Central memory CD4-positive, alpha-beta T cell (primary cell): Measurements from ENCODE around the gene FAM110D.
A peak's percentile ranks its signal among the peaks of the same experiment; 100 is the strongest.

Experiments used
- DNase-seq: peaks from one replicate; pipeline ENCODE4 v3.0.0; 2022
- total RNA-seq, 3 experiments: gene quantifications; one replicate each; lab custom pipeline; 2026; lab: John Stamatoyannopoulos, UW

The FAM110D gene
- 0 to 0.04 (median 0) reads per million in 3 experiments for total RNA-seq

DNA sequence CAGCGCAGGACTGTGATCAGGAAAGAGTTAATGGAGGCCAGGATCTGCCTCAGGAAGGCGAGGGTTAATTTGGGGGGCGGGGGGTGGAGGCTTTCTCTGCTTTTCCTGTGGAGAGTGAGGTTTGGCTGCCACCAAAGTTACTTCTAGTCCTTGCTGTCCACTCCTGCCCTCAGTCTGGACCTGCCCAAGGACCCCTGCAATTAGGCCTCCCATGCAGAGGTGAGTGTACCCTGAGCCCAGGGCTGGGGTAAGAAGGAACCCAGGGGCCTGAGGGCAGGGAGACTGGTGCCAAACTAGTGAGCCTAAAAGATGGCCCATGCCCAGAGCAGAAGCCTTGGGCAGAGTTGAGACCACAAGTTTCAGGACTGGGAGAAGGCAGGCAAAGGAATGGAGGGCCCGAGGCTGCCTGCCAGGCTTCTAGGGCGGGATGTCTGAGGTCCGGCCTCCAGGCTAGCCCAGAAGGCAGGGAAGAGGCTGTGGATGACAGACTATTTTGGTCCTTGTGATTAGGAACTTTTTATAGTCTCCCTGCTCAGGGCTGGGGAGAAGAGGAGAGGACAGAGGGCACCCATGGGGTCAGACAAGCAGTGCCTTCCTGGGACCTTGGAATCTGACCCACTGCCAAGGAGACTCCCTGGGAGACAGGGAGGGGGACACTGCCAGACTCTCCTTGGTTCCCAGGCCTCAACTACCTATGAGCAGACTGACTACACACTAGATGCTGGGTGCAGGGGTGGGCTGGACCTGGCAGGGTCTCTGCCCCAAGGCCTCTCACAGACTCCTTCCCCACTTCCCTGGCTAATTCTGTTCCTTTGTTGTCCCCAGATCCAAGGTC is at the start of gene FAM110D:
FAM110D (plus strand) TSS at position 172 of the 835 bp plus-strand sequence. CDS start 2,213 bp downstream, outside the sequence.
- no peak for DNase-seq

DNA sequence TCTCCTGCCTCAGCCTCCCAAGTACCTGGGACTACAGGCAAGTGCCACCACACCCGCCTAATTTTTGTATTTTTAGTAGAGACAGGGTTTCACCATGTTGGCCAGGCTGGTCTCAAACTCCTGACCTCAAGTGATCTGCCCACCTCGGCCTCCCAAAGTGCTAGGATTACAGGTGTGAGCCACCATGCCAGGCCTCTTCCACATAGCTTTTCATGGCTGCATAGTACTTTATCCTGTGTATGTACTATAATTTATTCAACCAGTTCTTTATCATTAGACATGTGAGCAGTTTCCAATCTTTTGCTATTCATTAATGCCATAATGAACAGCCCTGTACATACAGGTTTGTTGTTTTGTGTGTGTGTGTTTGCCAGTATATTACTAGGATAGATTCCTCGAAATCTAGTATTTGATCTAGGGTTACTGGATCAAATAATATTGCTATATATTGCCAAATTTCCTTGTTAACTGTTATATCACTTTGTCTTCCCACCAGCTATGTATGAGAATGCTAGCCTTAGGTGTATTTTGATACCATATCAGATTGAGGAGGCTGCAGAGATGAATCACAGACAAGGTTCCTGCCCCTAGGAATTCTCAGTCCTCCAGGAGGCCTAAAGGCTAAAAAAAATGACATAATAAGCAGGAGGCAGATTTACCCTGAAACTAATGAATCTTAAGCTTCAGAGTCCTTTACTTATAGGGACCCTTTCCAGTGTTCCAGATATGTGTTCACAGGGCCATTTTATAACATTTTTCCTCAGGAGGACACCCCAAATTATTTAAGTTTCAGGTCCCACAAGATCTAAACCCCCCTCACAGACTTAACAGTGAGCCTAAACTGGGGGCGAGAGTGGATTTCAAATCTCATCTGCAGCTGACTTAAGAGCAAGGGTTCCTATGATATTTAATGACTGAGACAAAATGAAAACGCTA is 49.4 kb upstream of the FAM110D start:
- DNase-seq = no peak

DNA sequence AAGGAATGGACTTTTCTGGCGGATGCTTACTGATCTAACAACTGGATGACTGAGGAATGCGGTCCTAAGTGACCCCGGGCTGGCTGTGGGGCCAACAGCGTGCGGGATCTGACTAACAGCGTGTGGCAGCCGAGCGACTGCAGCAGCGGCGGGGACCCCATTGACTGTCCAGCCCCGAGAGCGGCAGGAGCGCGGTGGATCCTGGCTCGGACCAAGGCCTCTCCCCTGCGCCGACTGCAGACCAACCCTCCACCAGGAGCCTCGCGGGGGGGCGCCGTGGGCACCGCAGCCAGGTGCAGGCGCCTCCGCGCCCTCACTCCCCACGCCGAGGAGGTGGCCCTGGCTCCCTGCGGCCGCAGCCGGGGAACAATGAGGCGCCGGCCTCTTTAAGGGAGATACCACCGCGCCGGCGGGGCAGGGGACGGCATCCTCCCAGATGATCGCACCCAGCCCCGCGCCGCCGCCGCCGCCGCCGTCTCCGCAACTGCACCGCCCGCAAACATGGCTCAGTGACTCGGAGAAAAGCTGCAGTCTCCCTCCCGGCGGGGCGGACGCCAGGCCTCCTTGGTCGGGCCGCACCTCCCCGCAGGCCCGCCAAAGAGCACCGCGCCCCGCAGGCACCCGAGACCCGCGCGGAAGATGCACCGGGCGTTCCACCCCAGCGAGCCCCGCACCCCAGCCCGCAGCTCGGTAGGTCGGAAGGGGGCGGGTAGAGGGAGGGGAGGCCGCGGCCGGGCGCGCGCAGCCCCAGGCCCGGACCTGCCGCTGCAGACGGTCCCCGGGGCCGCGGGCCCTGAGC is 47.9 kb upstream of the FAM110D start:
- DNase-seq = peak; percentile 77

DNA sequence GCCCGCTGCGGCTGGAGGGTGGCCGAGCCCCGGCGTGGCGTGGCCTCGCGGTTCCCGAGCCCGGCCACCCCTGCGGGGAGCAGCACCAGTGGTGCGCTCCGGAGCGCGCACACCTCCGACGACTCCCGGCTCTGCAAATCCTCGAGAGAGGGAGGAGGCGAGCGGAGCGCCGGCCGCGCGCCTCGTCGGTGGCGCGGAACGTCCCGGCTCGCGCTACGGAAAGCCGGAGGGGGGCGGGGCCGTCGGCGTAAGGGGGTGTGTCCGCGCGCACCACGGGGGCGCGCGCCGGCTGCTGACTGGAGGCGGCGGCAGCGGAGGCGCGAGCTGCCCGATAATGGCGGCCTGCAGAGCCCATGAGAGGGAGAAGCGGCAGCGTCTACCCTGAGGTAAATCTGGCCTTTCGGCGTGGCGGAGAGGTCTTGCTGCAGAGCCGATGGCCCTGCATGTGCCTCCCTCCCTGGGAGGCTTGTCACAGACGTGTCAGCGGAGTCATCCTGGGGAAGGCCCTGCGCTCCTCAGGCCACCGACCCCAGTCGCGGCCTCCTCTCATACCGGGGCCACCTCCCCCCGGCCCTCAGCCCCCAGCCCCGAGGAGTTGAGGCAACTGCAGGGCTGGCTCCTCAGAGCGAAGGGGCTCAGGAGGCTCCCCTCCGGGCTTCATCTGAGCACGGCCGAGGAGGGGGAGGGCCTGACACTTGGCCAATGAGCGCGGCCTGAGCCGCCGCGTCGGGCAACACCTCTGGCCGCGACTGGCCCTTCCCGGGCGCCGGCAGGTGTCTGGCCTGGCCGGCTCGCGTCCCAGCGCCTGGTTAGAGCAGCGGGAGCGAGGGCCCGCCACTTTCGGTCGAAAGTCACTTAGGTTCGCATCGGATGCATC is 47.1 kb upstream of the FAM110D start, which contains the start of gene PDIK1L:
PDIK1L (plus strand) TSS at position 295 of the 877 bp plus-strand sequence. CDS start 2,485 bp downstream, outside the sequence.
- peak; percentile 93 for DNase-seq

DNA sequence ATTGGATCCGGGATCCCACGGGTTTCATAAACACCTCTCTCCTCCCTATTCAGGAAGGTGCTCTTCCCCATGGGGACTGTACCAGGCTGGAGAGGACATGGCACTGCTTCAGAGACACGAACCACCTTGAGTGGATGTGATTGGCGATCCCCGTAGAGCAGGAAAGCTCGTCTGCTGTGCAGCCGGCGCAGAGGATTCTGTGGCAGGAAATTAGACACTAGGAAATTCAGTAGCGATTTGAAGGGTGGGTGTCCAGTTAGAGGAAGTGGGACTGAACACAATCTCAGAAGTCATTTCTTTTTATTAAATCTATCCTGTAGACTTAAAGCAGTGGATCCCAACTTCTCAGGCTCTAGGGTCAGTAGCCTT is 46.5 kb upstream of the FAM110D start:
- DNase-seq = no peak

DNA sequence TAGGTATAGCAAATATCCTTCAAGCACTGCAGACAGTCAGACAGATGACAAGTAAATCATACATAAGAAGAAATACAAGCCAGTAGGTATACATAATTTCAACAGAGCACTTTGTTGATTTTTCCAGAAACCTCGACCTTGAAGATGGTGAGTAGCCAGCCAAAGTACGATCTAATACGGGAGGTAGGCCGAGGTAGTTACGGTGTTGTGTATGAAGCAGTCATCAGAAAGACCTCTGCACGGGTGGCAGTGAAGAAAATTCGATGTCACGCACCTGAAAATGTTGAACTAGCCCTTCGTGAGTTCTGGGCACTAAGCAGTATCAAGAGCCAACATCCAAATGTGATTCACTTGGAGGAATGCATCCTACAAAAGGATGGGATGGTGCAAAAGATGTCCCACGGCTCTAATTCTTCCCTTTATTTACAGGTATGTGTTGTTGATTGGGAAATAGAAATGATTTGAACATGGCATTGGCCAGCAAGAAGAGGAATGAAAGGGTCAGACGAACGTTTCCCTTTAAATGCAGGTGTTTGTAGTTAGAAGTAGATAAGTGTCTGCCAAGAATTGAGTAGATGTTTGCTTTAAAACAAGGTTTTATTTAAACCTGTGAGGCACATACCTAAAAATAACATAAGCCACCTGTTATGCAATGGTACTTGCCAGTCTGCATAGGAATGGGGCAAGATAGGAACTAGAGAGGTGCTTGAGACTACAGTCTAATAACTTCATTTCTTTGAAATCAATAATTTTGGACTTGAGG is 44.5 kb upstream of the FAM110D start:
- DNase-seq = no peak

DNA sequence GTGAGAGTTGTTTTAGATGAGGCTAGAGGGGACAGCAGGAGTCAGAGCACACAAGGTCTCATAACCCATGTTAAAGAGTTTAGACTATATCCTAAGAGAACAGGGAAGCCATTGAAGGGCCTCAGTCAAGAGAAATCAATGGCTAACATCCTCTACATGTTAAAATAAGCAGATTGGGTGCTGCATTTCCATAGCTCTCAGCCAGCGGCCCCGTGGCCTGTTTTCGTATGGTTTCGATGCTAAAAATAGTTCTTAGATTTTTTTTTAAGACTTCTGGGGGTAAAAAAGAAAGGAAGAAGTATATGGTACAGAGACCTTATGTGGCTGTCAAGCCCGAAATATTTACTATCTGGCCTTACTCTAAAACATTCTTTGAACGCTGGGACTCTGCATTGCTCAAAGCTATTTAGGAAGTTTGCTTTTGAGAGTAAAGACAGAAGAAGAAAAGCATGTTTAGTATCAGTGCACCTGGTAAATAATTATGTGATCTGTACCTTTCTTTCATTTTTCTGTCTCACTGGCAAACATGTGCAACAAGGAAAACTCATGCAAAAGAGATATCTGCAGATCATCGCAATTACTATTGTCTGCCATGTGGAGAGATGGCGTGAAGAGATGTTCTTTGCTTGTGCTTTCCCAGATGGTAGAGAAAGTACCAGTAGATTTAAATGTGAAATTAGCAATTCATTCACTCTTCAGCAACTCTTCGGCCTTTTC is 38.8 kb upstream of the FAM110D start:
- DNase-seq = no peak

DNA sequence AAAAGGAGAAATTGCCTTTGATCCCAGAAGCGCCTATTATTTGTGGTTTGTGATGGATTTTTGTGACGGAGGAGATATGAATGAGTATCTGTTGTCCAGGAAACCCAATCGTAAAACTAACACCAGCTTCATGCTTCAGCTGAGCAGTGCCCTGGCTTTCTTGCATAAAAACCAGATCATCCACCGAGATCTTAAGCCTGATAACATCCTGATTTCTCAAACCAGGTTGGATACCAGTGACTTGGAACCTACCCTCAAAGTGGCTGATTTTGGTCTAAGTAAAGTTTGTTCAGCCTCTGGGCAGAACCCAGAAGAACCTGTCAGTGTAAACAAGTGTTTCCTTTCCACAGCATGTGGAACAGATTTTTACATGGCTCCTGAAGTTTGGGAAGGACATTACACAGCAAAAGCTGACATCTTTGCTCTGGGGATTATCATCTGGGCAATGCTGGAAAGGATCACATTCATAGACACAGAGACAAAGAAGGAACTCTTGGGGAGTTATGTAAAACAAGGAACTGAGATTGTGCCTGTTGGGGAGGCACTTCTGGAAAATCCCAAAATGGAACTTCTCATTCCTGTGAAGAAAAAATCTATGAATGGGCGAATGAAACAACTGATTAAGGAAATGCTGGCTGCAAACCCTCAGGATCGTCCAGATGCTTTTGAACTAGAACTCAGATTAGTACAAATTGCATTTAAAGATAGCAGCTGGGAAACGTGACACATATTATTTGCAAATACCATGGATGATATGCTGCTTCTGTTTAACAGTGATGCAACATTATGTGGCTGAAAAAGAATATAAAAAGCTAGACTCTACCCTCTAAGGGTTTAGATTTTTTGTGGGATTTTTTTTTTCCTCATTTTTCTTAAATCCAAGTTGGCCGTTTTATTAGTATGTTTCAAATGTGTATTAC is 36.8 kb upstream of the FAM110D start:
- no peak for DNase-seq

DNA sequence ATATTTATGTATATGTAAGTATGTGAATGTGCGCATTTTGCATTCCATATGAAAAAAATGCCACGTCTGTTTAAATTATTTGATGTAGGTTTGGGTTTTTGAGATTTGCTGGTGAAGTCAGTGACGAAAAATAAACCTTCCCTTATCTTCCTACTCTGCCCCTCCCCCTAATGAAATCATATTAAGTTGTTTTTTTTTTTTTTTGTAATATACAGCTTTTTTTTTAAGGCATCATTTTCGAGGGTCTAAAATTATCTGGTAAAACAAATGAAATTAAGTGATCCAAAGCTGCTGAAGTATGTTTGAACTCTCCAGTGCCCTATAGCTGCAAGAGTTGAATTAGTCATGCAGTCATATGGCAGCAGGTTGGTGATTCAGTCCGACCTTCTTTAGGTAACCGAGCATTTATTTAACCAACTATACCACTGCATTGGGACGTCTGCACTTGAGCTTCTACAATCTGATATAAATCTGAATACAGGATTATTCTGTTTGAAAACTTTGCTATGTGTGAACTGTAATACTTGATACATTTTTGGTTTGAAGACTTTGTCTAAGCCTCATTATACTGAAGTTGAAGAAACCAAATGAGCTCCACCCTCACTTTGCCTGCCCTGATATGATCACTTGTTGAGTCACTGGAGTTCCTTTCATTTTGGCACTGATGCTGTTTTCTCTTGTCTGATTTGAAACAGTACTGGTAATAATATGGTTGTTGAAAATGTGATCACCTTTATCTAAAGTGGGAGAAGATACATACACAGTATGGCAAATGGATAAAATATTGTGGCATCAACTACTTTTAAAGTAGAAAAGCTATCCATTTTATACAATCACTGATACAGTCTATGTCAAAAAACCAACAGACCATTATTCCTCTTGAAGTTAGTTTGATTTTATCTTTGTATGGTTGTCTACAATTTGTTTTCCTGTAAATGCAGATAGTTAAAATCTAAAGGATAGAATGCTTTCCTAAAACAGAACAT is 35.6 kb upstream of the FAM110D start:
- DNase-seq = no peak

DNA sequence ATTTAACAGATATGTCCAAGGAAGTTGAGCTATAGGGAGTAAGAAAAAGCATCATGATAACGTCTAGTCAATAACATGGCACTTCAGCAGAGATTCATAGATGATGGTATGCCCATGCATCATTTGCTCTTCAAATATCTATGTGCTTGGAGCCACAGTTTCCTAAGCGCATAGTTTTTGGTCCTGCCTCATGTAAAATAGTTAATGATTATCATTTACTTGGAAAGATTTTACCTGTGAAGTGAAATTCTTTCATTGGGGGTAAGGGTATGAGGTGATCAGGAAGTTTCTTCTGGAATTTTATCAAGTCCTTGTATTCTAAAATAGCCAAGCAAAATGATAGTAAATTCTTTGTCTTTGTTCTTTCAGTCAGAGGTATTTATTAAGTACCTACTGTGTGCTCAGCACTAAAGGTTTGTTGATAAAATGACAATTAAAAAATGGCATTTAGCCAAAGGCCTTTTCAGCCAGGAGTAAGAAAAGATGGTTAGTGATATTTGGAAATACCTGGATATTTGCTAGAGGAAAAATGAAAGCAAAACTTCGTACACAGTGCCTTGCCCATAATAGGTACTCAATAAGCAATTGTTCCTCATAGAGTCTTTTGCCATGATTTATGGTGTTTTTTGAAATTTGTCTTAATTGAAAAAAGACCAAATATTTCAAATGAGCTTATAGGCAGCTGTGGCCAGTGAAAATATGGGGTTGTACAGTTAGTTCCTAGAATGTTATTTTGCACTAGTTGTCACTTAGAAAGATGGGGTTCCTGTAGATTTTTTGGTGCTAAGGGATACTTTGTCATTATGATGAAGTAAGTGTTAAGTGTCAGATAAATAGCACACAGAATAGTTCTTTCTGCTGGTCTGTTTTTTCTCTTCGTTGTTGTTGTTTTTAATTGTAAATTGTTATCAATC is 34.2 kb upstream of the FAM110D start:
- no peak for DNase-seq

DNA sequence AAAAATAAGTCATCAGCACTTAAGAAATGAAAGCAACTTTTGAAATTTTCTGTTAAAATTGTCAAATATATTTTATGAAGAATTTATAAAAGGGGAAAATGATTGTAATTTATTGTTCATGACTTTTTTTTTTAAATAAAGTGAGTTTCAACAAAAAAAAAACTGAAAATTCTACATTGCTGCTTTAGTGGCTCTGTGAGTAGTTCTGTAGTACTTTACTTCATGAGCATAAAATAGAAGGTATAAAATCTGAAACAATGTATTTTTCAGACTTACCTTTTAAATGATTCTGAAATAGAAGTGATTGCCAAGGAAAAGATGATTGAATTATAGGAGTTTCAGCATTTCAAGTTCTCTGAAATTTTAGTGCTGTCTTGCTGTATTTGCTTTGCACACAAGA is 33.5 kb upstream of the FAM110D start:
- DNase-seq = no peak

DNA sequence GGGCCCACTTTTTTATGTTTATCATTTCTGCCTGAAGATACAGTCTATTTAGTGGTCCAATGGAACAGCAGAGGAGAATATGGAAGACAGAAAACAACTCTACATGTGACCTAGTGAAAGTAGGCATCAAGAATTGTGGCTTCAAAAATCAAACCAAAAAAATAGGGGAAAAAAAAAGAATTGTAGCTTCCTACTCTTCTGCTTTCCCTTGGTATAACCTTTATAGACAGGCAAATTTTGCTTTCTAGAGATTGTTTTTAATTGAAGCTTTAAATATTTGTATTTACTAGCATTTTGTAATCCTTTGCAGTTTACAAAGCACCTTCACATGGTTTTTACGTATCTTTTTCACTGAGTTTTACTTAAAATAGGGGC is 32.9 kb upstream of the FAM110D start:
- DNase-seq = no peak

DNA sequence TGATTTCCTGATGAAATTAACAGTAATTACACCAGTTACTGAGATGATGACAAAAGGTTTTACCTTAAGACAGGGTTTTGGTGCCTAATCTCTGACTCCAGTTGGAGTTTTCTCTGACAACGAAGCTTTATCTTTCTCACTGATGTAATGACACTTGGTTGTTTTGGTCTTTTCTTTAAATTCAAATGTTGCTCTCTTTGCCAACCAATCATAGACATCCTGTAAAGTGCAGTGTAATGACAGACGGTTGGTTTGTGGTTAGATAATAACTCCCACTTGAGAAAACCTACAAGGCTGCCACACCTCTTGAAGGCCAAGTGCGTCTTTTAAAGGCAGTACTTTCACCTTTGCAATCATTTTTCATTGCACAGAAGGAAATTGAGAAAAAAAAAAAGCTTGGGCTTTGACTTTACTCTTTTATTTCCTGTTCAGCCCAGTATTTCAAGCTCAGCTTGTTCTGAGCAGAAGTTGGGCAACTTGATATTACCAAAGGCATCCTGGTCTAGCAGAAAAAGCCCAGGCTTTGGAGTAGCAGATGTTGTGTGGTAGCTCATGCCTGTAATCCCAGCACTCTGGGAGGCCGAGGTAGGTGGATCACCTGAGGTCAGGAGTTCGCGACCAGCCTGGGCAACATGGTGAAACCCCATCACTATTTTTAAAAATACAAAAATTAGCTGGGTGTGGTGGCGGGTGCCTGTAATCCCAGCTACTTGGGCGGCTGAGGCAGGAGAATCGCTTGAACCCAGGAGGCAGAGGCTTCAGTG is 32.4 kb upstream of the FAM110D start:
- DNase-seq = peak; percentile 93

DNA sequence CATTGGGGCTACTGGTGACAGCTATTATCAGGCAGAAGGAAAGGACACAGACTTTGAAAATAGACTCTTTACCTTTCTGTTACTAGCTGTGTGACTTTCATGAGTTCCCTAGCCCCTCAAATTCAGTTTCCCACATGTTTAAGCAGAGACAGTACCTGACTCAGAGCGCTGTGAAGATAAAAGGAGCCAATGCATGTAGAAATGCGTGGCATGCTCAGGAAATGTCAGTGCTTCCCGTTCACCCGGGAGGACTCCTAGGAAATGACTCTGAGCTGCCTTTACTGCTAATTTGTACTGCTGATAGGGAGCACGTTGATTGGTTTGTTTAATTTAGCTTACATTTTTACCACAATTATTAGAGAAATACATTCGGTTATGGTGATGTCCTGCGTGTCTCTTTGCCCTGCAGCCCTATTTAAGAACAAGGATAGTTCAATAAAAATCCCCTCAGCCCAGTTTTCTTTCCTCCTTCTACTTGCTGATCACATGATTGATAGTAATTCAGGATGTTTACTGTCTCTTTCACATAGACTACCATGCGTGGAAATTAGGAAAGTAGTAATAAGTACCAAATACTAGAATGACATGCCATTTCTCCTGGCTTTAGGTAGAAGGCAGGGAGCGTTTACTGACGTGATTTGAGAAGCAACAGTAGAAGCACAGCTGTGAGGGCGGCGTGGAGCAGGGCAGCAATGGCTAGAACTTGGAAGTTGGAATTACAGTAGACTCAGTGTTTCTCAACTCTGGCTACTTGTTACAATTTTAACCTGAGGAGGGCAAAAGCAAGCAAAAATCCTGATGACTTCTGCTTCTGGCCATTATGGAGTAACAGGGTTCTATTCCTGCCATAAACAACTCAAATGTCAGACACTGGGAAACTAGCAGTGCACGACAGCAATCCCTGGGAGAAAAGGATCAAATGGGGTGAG is 31.4 kb upstream of the FAM110D start:
- DNase-seq = no peak

DNA sequence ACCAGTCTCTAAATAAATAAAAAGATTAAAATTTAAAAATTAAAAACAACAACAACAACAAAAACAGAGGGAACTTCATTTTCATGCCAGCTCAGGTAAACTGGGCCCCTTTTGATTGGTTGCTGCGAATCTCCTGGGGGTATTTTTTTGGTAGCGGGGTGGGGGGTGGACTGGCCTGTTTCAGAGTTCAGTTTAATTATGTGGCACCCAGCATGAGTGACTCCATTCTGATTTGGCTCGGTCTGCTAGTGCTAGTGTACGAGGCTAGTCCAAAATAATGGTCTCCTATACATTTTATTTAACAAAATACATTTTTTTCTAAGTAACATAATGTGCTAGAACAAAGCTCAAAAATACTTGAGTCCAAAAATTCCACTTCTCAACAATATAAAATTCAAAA is 29.1 kb upstream of the FAM110D start:
- DNase-seq = no peak
